Activated CD8-positive, alpha-beta memory T cell treated with anti-CD3 and anti-CD28 coated beads, Interleukin-2, amount 10 ng/mL, durations not matched to agents 7 days and 5 days (primary cell): ENCODE results near the gene IKZF5. TPM values are rescaled to one million over a fixed set of nuclear protein-coding genes. Genes with fewer than 3 reads are reported as not detected.

Experiments
- ATAC-seq: fragments of 150-1000 bp; cut with Tn5 transposase; one replicate; pipeline ENCODE4 v1.10.0; 2021; ENCODE audit warnings: moderate library complexity
- CTCF ChIA-PET: fragments of 350-600 bp; sonication (Branson Sonifier 250); formaldehyde crosslinking; loops from one replicate; lab custom pipeline; 2021; ENCODE audit warnings: antibody characterized with exemption; lab: Charles Lee
- DNase-seq: peaks from one replicate; pipeline ENCODE4 v3.0.0-alpha.2; 2020
- H3K27ac Mint-ChIP-seq: one replicate; pipeline ENCODE4 v1.8.0; 2021; ENCODE audit warnings: mild to moderate bottlenecking, mixed read lengths
- H3K27me3 Mint-ChIP-seq: one replicate; pipeline ENCODE4 v1.8.0; 2021; ENCODE audit warnings: mixed read lengths
- H3K36me3 Mint-ChIP-seq: one replicate; pipeline ENCODE4 v1.8.0; 2021; ENCODE audit warnings: mild to moderate bottlenecking, mixed read lengths
- H3K4me1 Mint-ChIP-seq: one replicate; pipeline ENCODE4 v1.8.0; 2021; ENCODE audit warnings: mixed read lengths
- H3K4me3 Mint-ChIP-seq: one replicate; pipeline ENCODE4 v1.8.0; 2021; ENCODE audit warnings: mild to moderate bottlenecking, moderate library complexity, mixed read lengths
- H3K9me3 Mint-ChIP-seq: one replicate; pipeline ENCODE4 v1.8.0; 2022; ENCODE audit warnings: low read depth, mixed read lengths
- total RNA-seq, 2 experiments: library from RNA; stranded (reverse); gene quantifications; one replicate each; pipeline ENCODE4 v1.2.3, GENCODE V29; 2021

The IKZF5 gene
- total RNA-seq, 2 experiments from 2014 or later, result 12.0 to 18.0 TPM

DNA sequence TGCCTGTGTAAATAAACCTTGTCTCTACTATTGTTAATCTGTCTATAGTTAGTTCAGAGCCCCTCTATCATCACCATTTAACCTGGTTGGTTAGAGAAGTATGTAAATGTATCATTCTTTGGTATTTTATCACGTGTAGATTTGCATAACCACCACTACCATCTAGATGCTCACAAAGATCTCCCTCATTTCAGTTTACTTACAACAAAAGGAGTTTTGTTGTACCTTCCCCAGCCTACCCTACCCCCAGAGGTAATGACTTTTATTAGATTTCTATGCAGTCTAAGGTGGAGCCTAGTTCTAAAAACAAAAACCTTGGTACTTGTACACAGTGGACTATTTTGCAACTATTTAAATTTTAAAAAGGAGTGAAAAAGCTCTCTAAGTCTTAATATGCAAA, 17.7 kb upstream of the IKZF5 start:
- H3K4me3 Mint-ChIP-seq, result no peak overlapping the region

DNA sequence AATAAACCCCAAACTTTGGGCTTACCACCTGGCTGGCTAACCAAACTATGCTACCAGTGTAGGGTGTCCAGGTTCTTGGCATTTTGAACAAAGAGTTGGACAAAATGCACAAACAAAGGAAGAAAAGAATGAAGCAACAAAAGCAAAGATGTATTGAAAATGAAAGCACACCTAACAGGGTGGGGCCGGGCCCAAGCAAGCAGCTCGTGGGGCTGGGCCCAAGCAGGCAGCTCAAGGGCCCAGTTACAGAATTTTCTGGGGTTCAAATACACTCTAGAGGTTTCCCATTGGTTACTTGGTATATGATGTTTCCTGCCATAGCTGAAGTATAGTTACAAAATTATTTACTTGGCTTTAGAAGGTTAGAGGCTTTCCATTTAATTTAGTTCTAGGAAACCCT, 15.9 kb upstream of the IKZF5 start:
- Mint-ChIP-seq H3K4me3 (no peak overlapping the region), H3K27me3 (no peaks in the 10 kb centered on the region), H3K9me3 (no peaks in the 10 kb centered on the region), H3K27ac (peak overlapping the region; percentile 76), H3K36me3 (no peaks in the 10 kb centered on the region), H3K4me1 (peaks cover 8% of the 10 kb centered on the region)
- ATAC-seq (peak; percentile 55), DNase-seq (no peak)
- CTCF ChIA-PET, result interaction anchor here (0.8 to 1.1 kb wide), 3 partner anchors 8 to 21 kb away, joined by 3 to 5 read pairs (median 3); no protein-coding TSS in a partner anchor

More for the DNA sequence above, 17.7 kb upstream of the IKZF5 start:
- Mint-ChIP-seq H3K27ac (no peak overlapping the region), H3K4me1 (peaks cover 8% of the 10 kb centered on the region), H3K36me3 (no peaks in the 10 kb centered on the region), H3K9me3 (no peaks in the 10 kb centered on the region), H3K27me3 (no peaks in the 10 kb centered on the region)
- no peak for ATAC-seq
- DNase-seq, result no peak
- CTCF ChIA-PET, result no interaction called here

DNA sequence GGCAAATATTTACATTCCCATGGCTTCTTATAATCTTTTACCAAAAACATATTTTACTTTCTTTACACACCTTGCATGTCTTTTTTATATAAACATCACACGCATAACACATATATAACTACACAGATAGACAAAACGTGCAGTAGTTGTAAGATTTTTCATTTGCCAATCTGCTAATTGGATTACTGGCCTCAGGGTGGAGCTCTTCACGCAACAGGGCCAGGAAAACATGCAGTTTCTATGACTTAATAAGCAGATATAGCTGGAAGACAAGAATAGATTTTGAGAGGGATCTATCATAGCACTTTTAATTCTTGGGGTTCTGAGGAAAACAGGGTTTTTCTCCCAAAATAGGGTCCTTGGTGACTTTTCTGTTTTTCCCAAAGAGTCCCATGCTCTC, 12.9 kb upstream of the IKZF5 start:
- ATAC-seq, result no peak
- CTCF ChIA-PET, result interaction anchor here (0.9 to 1.8 kb wide), 7 partner anchors 8 to 112 kb away, joined by 3 to 6 read pairs (median 5); no protein-coding TSS in a partner anchor
- no peaks in the 10 kb centered on the region for H3K27me3 Mint-ChIP-seq

DNA sequence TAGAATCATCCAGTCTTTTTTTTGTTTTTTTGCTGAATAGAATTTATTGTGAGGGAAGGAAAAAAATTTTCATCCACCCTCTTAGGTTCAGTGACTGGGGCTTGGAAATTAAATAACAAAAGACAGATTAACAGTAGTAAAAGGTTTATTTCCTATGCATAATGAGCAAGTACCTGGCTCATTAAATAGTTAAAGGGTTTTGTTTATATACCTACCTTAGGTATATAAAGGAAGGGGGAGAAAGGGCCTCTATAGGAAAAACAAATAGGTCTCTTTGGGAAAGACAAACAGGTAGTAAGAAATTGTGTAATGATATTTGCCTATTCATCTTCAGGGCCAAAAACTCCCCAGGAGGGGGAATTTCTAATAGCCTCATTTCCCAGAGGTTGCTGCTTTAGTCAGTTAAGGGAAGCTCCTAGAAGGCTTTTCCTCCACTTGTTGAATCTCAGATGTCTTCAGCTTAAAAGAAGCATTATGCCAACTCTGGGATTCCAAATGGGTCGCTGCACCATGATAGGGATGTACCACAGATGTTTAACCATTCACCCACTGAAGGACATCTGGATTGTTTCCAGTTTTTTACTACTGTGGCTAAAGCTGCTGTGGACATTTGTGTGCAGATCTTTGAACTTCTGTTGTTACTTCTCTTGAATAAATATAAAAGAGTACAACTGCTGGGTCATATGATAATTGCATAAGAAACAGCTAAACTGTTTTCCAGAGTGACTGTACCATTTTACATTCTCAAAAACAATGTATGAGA, 11.5 kb upstream of the IKZF5 start:
- Mint-ChIP-seq H3K9me3 (no peaks in the 10 kb centered on the region), H3K27ac (no peak overlapping the region), H3K4me1 (peaks cover 8% of the 10 kb centered on the region), H3K27me3 (no peaks in the 10 kb centered on the region), H3K36me3 (peaks cover 1% of the 10 kb centered on the region), H3K4me3 (no peak overlapping the region)
- no peak for DNase-seq
- ATAC-seq, result no peak
- CTCF ChIA-PET, result interaction anchor here (1.2 to 1.7 kb wide), 2 partner anchors 9 to 13 kb away, joined by 3 to 6 read pairs; no protein-coding TSS in a partner anchor

More for the DNA sequence above, 12.9 kb upstream of the IKZF5 start:
- Mint-ChIP-seq H3K27ac (no peak overlapping the region), H3K9me3 (no peaks in the 10 kb centered on the region), H3K36me3 (no peaks in the 10 kb centered on the region), H3K4me1 (peaks cover 8% of the 10 kb centered on the region), H3K4me3 (no peak overlapping the region)
- no peak for DNase-seq

DNA sequence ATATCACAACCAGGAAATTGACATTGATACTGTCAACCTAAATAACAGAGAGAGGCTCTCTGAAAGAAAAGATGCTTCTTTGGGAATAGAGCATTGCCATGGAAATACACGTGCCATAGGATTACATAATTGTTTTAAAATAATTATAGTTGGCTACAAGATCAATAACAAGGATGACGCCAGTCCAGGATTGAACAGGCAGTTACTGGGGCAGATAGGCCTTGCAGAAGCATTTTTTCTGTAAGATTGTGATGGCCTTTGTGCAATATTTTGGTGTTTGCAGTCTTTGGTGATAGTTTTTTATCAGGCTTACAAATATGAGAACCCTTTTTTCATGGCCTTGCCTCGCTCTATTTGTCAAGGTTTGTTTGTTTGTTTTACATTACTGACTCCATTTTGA, 10.7 kb upstream of the IKZF5 start:
- no peak overlapping the region for H3K27ac Mint-ChIP-seq
- H3K27me3 Mint-ChIP-seq, result no peaks in the 10 kb centered on the region
- DNase-seq, result no peak
- CTCF ChIA-PET, result interaction anchor here (1.2 kb wide), 1 partner anchor 14 kb away, joined by 3 read pairs; no protein-coding TSS in a partner anchor
- H3K4me1 Mint-ChIP-seq, result peaks cover 2% of the 10 kb centered on the region
- no peaks in the 10 kb centered on the region for H3K9me3 Mint-ChIP-seq
- ATAC-seq, result no peak
- H3K36me3 Mint-ChIP-seq, result peaks cover 1% of the 10 kb centered on the region
- no peak overlapping the region for H3K4me3 Mint-ChIP-seq

DNA sequence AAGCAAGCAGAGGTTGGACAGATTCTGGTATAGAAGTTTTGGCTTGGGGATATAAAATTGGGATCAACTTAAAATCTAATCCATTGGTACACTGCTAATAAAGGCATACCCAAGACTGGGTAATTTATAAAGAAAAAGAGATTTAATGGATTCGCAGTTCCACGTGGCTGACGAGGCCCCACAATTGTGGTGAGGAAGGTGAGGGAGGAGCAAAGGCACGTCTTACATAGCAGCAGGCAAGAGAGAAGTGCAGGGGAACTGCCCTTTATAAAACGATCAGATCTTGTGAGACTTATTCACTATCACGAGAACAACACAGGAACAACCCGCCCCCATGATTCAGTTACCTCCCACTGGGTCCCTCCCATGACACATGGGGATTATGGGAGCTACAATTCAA, 9.9 kb upstream of the IKZF5 start:
- CTCF ChIA-PET, result no interaction called here
- H3K27ac Mint-ChIP-seq, result no peak overlapping the region
- DNase-seq, result no peak
- no peak overlapping the region for H3K4me3 Mint-ChIP-seq
- H3K36me3 Mint-ChIP-seq, result peaks cover 3% of the 10 kb centered on the region
- no peak for ATAC-seq
- H3K9me3 Mint-ChIP-seq, result peaks cover 2% of the 10 kb centered on the region
- H3K4me1 Mint-ChIP-seq, result no peaks in the 10 kb centered on the region
- H3K27me3 Mint-ChIP-seq, result no peaks in the 10 kb centered on the region

DNA sequence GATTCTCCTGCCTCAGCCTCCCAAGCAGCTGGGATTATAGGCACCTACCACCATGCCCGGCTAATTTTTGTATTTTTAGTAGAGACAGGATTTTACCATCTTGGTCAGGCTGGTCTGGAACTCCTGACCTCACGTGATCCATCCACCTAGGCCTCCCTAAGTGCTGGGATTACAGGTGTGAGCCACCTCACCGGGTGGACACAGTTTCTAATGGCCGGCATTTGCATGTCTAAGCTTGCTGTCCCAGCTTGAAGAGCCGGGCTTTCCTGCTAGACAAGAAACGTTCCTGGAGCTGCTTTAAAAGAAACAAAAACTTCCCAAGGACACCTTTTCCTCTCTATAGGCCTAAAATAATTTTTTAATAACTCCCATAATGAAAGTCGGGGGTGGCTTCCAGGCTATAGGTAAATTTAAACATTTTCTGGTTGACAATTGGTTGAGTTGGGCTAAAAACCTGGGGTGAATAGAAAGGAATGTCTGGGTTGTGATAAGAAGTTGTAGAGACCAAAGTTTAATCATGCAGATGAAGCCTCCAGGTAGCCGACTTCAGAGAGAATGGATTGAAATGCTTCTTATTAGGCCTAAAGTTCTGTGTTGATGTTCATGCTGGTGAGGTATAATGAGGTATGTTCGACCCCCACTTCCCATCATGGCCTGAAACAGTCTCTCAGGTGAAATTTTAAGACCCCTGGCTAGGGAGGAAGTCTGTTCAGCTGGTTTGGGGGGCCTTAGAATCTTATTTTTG, 9.0 kb upstream of the IKZF5 start:
- DNase-seq (no peak), ATAC-seq (no peak)
- Mint-ChIP-seq H3K36me3 (peaks cover 6% of the 10 kb centered on the region), H3K4me1 (no peaks in the 10 kb centered on the region), H3K27ac (no peak overlapping the region), H3K4me3 (no peak overlapping the region), H3K27me3 (no peaks in the 10 kb centered on the region), H3K9me3 (peaks cover 2% of the 10 kb centered on the region)
- CTCF ChIA-PET, result no interaction called here

DNA sequence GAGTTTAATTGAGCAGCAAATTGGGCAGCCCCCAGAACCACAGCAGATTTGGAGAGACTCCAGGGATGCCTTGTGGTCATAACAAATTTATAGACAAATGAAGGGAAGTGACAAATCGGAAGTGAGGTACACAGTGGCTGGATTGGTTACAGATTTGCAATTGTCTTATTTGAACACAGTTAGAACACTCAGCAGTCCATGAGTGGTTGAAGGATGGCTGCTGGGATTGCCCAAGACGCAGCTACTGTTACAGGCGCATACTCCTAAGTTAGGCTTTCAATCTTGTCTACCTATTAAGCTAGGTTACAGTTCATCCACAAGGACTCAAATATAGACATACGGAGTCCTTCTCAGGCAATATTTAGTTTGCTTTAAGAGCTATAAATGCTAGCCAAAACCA, 7.6 kb upstream of the IKZF5 start:
- peaks cover 4% of the 10 kb centered on the region for H3K9me3 Mint-ChIP-seq
- no peaks in the 10 kb centered on the region for H3K4me1 Mint-ChIP-seq
- H3K27me3 Mint-ChIP-seq, result no peaks in the 10 kb centered on the region
- no peak overlapping the region for H3K27ac Mint-ChIP-seq
- ATAC-seq, result no peak
- no peak overlapping the region for H3K4me3 Mint-ChIP-seq
- DNase-seq, result no peak
- H3K36me3 Mint-ChIP-seq, result peaks cover 11% of the 10 kb centered on the region
- CTCF ChIA-PET, result interaction anchor here (1.3 kb wide), 1 partner anchor 12 kb away, joined by 4 read pairs; no protein-coding TSS in a partner anchor

DNA sequence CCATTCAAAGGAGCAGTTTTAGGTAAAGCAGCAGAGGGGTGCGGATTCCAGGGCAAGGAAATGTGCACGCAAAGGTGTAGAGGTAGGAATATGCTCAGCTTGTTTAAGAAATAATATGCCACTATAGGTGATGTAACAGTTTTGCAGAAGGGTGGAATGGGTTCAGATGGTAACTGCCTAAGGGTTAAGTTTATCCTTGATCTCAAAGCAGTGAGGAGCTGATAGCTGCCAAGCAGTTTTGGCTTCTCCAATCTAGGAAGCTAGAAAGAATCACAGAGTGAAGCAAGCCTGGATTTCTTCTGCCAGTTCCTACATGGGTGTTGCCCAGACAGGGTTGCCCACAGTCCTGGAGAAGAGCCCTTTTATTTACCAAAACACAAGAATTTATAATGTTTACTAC, 6.2 kb upstream of the IKZF5 start:
- peaks cover 4% of the 10 kb centered on the region for H3K9me3 Mint-ChIP-seq
- H3K27me3 Mint-ChIP-seq, result no peaks in the 10 kb centered on the region
- CTCF ChIA-PET, result interaction anchor here (1.3 kb wide), 1 partner anchor 13 kb away, joined by 4 read pairs; no protein-coding TSS in a partner anchor
- H3K4me3 Mint-ChIP-seq, result no peak overlapping the region
- peaks cover 15% of the 10 kb centered on the region for H3K36me3 Mint-ChIP-seq
- no peak overlapping the region for H3K27ac Mint-ChIP-seq
- no peak for ATAC-seq
- peaks cover 7% of the 10 kb centered on the region for H3K4me1 Mint-ChIP-seq
- DNase-seq, result no peak

DNA sequence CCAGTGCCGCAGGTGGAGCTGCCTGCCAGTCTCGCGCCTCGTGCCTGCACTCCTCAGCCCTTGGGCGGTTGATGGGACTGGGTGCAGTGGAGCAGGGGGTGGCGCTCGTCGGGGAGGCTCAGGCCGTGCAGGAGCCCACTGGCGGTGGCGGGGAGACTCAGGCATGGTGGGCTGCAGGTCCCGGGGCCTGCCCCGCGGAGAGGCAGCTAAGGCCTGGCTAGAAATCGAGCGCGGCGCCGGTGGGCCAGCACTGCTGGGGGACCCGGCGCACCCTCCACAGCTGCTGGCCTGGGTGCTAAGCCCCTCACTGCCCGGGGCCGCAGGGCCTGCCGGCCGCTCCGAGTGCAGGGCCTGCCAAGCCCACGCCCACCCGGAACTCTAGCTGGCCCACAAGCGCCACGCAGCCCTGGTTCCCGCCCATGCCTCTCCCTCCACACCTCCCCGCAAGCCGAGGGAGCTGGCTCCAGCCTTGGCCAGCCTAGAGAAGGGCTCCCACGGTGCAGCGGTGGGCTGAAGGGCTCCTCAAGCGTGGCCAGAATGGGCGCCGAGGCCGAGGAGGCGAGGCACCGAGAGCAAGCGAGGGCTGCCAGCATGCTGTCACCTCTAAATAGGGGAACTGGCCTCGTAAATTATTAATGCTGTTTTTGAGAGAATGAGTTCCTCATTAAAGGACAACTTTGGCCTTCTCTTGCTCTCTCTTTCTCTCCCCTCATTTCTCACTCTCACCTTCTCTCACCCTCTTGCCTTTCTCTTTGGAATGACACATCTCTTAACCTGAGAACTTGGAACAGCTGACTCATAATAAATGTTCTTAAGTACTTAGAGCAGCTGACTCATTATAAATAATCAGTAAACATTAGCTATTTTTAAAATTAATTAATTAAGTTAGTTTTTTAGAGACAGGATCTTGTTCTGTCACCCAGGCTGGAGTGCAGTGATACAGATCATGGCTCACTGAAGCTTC, 5.1 kb upstream of the IKZF5 start:
- Mint-ChIP-seq H3K4me3 (no peak overlapping the region), H3K9me3 (peaks cover 4% of the 10 kb centered on the region), H3K4me1 (peaks cover 10% of the 10 kb centered on the region), H3K27ac (no peak overlapping the region), H3K27me3 (no peaks in the 10 kb centered on the region), H3K36me3 (peaks cover 15% of the 10 kb centered on the region)
- CTCF ChIA-PET, result interaction anchor here (0.8 kb wide), 1 partner anchor 29 kb away, joined by 3 read pairs; no protein-coding TSS in a partner anchor
- ATAC-seq (no peak), DNase-seq (no peak)

DNA sequence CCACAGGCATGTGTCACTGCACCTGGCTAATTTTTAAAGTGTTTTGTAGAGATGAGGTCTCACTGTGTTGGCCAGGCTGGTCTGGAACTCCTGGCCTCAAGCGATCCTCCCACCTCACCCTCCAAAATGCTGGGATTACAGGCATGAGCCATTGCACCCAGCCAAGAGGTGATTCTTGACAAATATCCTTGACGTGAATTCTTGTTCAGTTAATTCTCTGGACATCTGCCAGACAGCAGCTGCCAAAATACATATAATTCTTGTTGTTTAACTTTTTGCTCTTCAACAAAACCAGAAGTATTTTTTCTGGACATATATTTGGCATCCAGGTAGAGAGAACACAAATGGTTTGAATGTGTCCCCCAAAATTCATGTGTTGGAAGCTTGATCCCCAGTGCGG, 3.4 kb upstream of the IKZF5 start:
- Mint-ChIP-seq H3K4me1 (peaks cover 16% of the 10 kb centered on the region), H3K36me3 (peaks cover 17% of the 10 kb centered on the region), H3K27me3 (no peaks in the 10 kb centered on the region), H3K4me3 (no peak overlapping the region), H3K27ac (no peak overlapping the region), H3K9me3 (peaks cover 4% of the 10 kb centered on the region)
- CTCF ChIA-PET, result interaction anchor here (0.9 to 1.5 kb wide), 2 partner anchors 9 kb away, joined by 3 to 6 read pairs; no protein-coding TSS in a partner anchor
- DNase-seq, result no peak
- ATAC-seq, result no peak

DNA sequence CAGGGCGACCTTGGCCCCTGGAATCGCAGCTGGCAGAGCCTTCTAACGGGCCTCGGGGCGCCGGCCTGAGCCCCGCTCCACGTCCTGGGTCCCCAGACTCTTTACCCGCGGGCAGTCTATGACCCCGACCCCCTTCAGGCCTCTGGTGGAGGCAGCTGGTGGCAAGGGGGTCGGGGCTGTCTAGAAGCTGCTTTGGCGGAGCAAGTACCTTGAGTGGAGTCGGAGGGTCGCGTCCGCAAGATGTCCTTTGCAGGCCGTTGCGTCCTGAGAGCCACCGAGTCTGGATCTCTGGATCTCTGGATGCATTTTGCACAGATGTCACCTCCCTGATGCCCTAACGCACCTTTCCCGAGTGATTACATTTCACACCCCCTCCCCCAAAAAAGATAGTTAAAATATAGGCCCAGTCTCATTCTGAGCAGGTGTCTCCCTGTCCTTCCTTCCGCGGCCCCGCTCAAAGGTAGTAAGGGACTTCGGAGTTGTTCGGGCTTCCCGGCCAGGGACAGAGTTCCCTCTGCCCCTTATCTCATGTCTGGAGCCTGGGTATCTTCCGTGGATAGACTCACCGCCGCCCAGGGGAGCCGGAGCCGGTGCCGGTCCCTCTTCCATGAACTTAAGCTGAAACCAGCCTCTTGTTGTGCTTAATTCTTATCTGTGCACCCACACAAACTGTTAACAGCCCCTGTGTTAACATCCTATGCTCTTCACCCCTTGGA, 668 bp upstream of the IKZF5 start:
- ATAC-seq (no peak), DNase-seq (peak; percentile 54)
- Mint-ChIP-seq H3K36me3 (peaks cover 17% of the 10 kb centered on the region), H3K27ac (peak overlapping the region; percentile 99), H3K9me3 (peaks cover 4% of the 10 kb centered on the region), H3K27me3 (no peaks in the 10 kb centered on the region), H3K4me3 (peak overlapping the region; percentile 99), H3K4me1 (peaks cover 30% of the 10 kb centered on the region)
- CTCF ChIA-PET, result interaction anchor here (1.1 to 4.9 kb wide), 5 partner anchors 10 to 371 kb away, joined by 3 to 43 read pairs (median 5); partner anchors contain the start of gene PSTK
